Right lobe of liver (tissue), 6 donors: ENCODE data around the gene SIK2. TPM values are rescaled to one million over a fixed set of nuclear protein-coding genes. Genes with fewer than 3 reads are reported as not detected.

Source experiments
- ATAC-seq, 4 donors: fragments of 200-7000 bp; cut with Tn5 transposase; one replicate each; pipeline ENCODE4 v1.9.1; 2020; ENCODE audit warnings: mild to moderate bottlenecking in 4 of 4, moderate library complexity in 4 of 4
- DNase-seq, 3 donors: peaks; one replicate each; pipeline ENCODE4 v3.0.0-alpha.2; 2020
- H3K27ac ChIP-seq, 3 donors: fragments of 200-600 bp; one replicate each; pipeline ENCODE4 v1.8.0; 2022
- H3K27me3 ChIP-seq, 2 donors: fragments of 200-600 bp; one replicate each; pipeline ENCODE4 v1.8.0; 2022
- H3K36me3 ChIP-seq, 4 donors: fragments of 200-600 bp; sonication (generic) in 1 of 4; one replicate each; pipeline versions ENCODE4 v1.5.1 to v1.8.0; 2017 to 2022; ENCODE audit warnings: control low read depth in 1 of 4
- H3K4me1 ChIP-seq, 4 donors: fragments of 200-600 bp; sonication (generic) in 1 of 4; one replicate each; pipeline versions ENCODE4 v1.5.1 to v1.8.0; 2017 to 2022; ENCODE audit warnings: control low read depth in 1 of 4
- H3K4me3 ChIP-seq, 3 donors: fragments of 200-600 bp; one replicate each; pipeline ENCODE4 v1.8.0; 2022
- H3K9me3 ChIP-seq, 4 donors: fragments of 200-600 bp; sonication (generic) in 1 of 4; one replicate each; pipeline versions ENCODE4 v1.5.1 to v1.8.0; 2017 to 2022; ENCODE audit warnings: control low read depth in 1 of 4
- CTCF ChIP-seq, 4 donors: fragments of 200-600 bp in 3 of 4; fragments of 450-650 bp in 1 of 4; IDR thresholded peaks; one replicate each; pipeline versions ENCODE4 v1.5.1 to v1.8.0; 2016 to 2022; ENCODE audit warnings: antibody characterized with exemption in 4 of 4, mild to moderate bottlenecking in 2 of 4
- POLR2A ChIP-seq: fragments of 450-650 bp; IDR thresholded peaks from one replicate; pipeline ENCODE4 v1.6.1; 2017; ENCODE audit warnings: antibody characterized with exemption, mild to moderate bottlenecking
- WGBS: methylation state at CpG from one replicate; pipeline ENCODE4 v1.1.6; 2018; ENCODE audit warnings: low coverage, low lambda C conversion rate; ENCODE audit not compliant: insufficient coverage; ENCODE audit errors: missing lambda C conversion rate; 5-methylcytosine and 5-hydroxymethylcytosine counted together
- intact Hi-C, 2 donors: fragments of 100-400 bp; cut with DNase I; formaldehyde crosslinking; loops; one replicate each; pipeline versions ENCODE4 v1.11.2 to v1.14.1; 2022
- long read RNA-seq: library from polyadenylated mRNA; unstranded; transcript quantifications from one replicate; pipeline ENCODE4 v2.0.0, GENCODE V29; 2019
- total RNA-seq, 6 experiments: library from RNA; depleted of rRNA in 2 of 6; stranded (reverse); fragments of >200 nt in 2 of 6; fragmentation: NEBNext Ultra II Directional in 3 of 6; extraction: Animal tissue kit (Norgen Biotek cat#: 25700) in 3 of 6; gene quantifications; one replicate each; pipeline versions ENCODE4 v1.1.0 to v1.2.4, GENCODE V29; 2016 to 2023
- donor health status: DM: no; HTN: yes; CAD: no.
- donor health status: DM: no; HTN: no; CAD: no.
- donor health status: DM: no; HTN: no; CAD: no.
- donor health status: DM: no; HTN: yes; CAD: no.
- donor health status: DM: no; HTN: yes; CAD: no.

SIK2 gene
- 10 to 100 TPM; 15.4 to 39.5 (median 26.4) TPM for total RNA-seq
- long read RNA-seq, partial matches to known transcripts: 0 of 3 reads
- long read RNA-seq, other reads (novel, unspliced or antisense): 3 of 3 reads

GRCh38 chr11:111601979-111602864 lies at the start of gene SIK2:
TSS of gene SIK2 (plus strand) at chr11:111602449. CDS start at chr11:111602564, 115 bp downstream.
- H3K27me3 ChIP-seq: no peaks in the 10 kb centered on the region
- peak within 1 kb of the TSS; percentile 99 to 100 (median 100) for H3K27ac ChIP-seq
- intact Hi-C loops: loop anchor here in 1 of 2 donors (10.0 kb wide), 1 partner anchor 173 kb away; no protein-coding TSS in a partner anchor
- WGBS: 0% methylated on average over 28 of the region's 100 CpGs
- TF ChIP-seq POLR2A (peak; percentile 43), CTCF (IDR thresholded peaks at IDR 0.05) (peak; percentile 93 to 95 (median 94))
- H3K9me3 ChIP-seq: no peaks in the 10 kb centered on the region
- ATAC-seq (peak; percentile 85 to 96 (median 90)), DNase-seq (peak; percentile 96 to 97 (median 97))
- peaks cover 0 to 33% (median 6%) of the 10 kb centered on the region in 4 donors for H3K4me1 ChIP-seq
- peak within 1 kb of the TSS; percentile 77 to 87 (median 81) for H3K4me3 ChIP-seq
- H3K36me3 ChIP-seq: no peaks in the 10 kb centered on the region

- intact Hi-C loops: no loop called here
- H3K4me3 ChIP-seq: no peak overlapping the region
Measured at GRCh38 chr11:111554532-111554931, 47.7 kb upstream of the SIK2 start.

GRCh38 chr11:111555255-111555654 lies 47.0 kb upstream of the SIK2 start:
- Histone ChIP-seq H3K27me3 (no peaks in the 10 kb centered on the region), H3K36me3 (no peaks in the 10 kb centered on the region), H3K9me3 (no peaks in the 10 kb centered on the region), H3K4me1 (no peaks in the 10 kb centered on the region), H3K27ac (no peak overlapping the region), H3K4me3 (no peak overlapping the region)
- TF ChIP-seq CTCF (IDR thresholded peaks at IDR 0.05) (no peak), POLR2A (no peak)
- intact Hi-C loops: no loop called here
- DNase-seq: no peak
- ATAC-seq: no peak

More at GRCh38 chr11:111554532-111554931, 47.7 kb upstream of the SIK2 start:
- TF ChIP-seq CTCF (IDR thresholded peaks at IDR 0.05) (no peak), POLR2A (no peak)
- H3K27ac ChIP-seq: no peak overlapping the region
- no peaks in the 10 kb centered on the region for H3K36me3 ChIP-seq
- DNase-seq (no peak), ATAC-seq (no peak)
- no peaks in the 10 kb centered on the region for H3K9me3 ChIP-seq
- no peaks in the 10 kb centered on the region for H3K4me1 ChIP-seq
- H3K27me3 ChIP-seq: no peaks in the 10 kb centered on the region

GRCh38 chr11:111557425-111558111 lies 44.7 kb upstream of the SIK2 start:
- intact Hi-C loops: no loop called here
- TF ChIP-seq POLR2A (no peak), CTCF (IDR thresholded peaks at IDR 0.05) (no peak)
- ATAC-seq (no peak), DNase-seq (no peak)
- H3K27ac ChIP-seq: no peak overlapping the region
- H3K27me3 ChIP-seq: no peaks in the 10 kb centered on the region
- H3K9me3 ChIP-seq: no peaks in the 10 kb centered on the region
- WGBS: 61% methylated on average over 5 of the region's 5 CpGs
- H3K4me1 ChIP-seq: no peaks in the 10 kb centered on the region
- H3K36me3 ChIP-seq: no peaks in the 10 kb centered on the region
- H3K4me3 ChIP-seq: no peak overlapping the region
